Naive thymus-derived CD4-positive, alpha-beta T cell (primary cell): ENCODE data around the gene CD160. TPM values are rescaled to one million over a fixed set of nuclear protein-coding genes. Genes with fewer than 3 reads are reported as not detected.

Source experiments
- ATAC-seq: fragments of 150-1000 bp; cut with Tn5 transposase; 2 replicates; pipeline ENCODE4 v1.10.0; 2021; ENCODE audit warnings: mild to moderate bottlenecking, moderate library complexity
- CTCF ChIA-PET: fragments of 350-600 bp; sonication (Branson Sonifier 250); formaldehyde crosslinking; loops from one replicate; lab custom pipeline; 2021; ENCODE audit warnings: antibody characterized with exemption; lab: Charles Lee
- POLR2A ChIA-PET: fragments of 350-600 bp; sonication (Branson Sonifier 250); formaldehyde crosslinking; loops from one replicate; lab custom pipeline; 2021; ENCODE audit warnings: antibody characterized with exemption, inconsistent platforms; lab: Charles Lee
- DNase-seq, 9 donors: peaks; one replicate each; pipeline versions ENCODE4 v3.0.0 to v3.0.0-alpha.2; 2020 to 2022; ENCODE audit warnings: mixed read lengths in 1 of 9
- H3K27ac ChIP-seq: one replicate; pipeline ENCODE4 v1.7.0; 2013; ENCODE audit warnings: mild to moderate bottlenecking, low read depth, low read length, moderate library complexity
- H3K27me3 ChIP-seq, 2 donors: one replicate each; pipeline ENCODE4 v1.7.0; 2013; ENCODE audit warnings: low read length in 2 of 2, mild to moderate bottlenecking in 2 of 2, moderate library complexity in 2 of 2; ENCODE audit not compliant: control insufficient read depth in 2 of 2, insufficient read depth in 2 of 2
- H3K36me3 ChIP-seq, 3 experiments: 1 replicate in 2 of 3; 2 replicates in 1 of 3; pipeline ENCODE4 v1.7.0; 2013; ENCODE audit warnings: low read length in 3 of 3, mild to moderate bottlenecking in 3 of 3, moderate library complexity in 1 of 3; ENCODE audit not compliant: insufficient read depth in 3 of 3, control insufficient read depth in 2 of 3
- H3K4me1 ChIP-seq, 2 donors: one replicate each; pipeline ENCODE4 v1.7.0; 2013; ENCODE audit warnings: low read length in 2 of 2, mild to moderate bottlenecking in 2 of 2, moderate library complexity in 1 of 2; ENCODE audit not compliant: control insufficient read depth in 2 of 2, insufficient read depth in 2 of 2
- H3K4me3 ChIP-seq: 2 replicates; pipeline ENCODE4 v1.7.0; 2013; ENCODE audit warnings: mild to moderate bottlenecking, low read length
- H3K9me3 ChIP-seq, 3 experiments: 1 replicate in 2 of 3; 2 replicates in 1 of 3; pipeline ENCODE4 v1.7.0; 2013; ENCODE audit warnings: low read length in 3 of 3; ENCODE audit not compliant: control insufficient read depth in 2 of 3
- H3K27ac Mint-ChIP-seq, 9 donors: one replicate each; pipeline ENCODE4 v1.8.0; 2020 to 2022; ENCODE audit warnings: mixed read lengths in 9 of 9, mild to moderate bottlenecking in 8 of 9, moderate library complexity in 5 of 9, inconsistent platforms in 2 of 9
- H3K27me3 Mint-ChIP-seq, 5 donors: one replicate each; pipeline ENCODE4 v1.8.0; 2021 to 2022; ENCODE audit warnings: mixed read lengths in 5 of 5, mild to moderate bottlenecking in 1 of 5
- H3K36me3 Mint-ChIP-seq, 5 donors: one replicate each; pipeline ENCODE4 v1.8.0; 2020 to 2022; ENCODE audit warnings: mixed read lengths in 5 of 5, mild to moderate bottlenecking in 3 of 5, inconsistent platforms in 1 of 5
- H3K4me1 Mint-ChIP-seq, 7 donors: one replicate each; pipeline ENCODE4 v1.8.0; 2020 to 2022; ENCODE audit warnings: mixed read lengths in 7 of 7, mild to moderate bottlenecking in 3 of 7, inconsistent platforms in 1 of 7
- H3K4me3 Mint-ChIP-seq, 10 donors: one replicate each; pipeline ENCODE4 v1.8.0; 2020 to 2022; ENCODE audit warnings: mild to moderate bottlenecking in 10 of 10, mixed read lengths in 10 of 10, moderate library complexity in 6 of 10, inconsistent platforms in 2 of 10
- H3K9me3 Mint-ChIP-seq, 11 donors: one replicate each; pipeline ENCODE4 v1.8.0; 2020 to 2022; ENCODE audit warnings: mixed read lengths in 11 of 11, mild to moderate bottlenecking in 4 of 11, inconsistent platforms in 1 of 11, moderate library complexity in 1 of 11
- intact Hi-C, 2 donors: fragments of 100-400 bp; cut with micrococcal nuclease; formaldehyde crosslinking; loops; one replicate each; pipeline ENCODE4 v1.15.1; 2023
- polyA plus RNA-seq, 2 donors: library from polyadenylated mRNA; unstranded; fragments of 300-500 nt; fragmentation: Illumina TruSeq; gene quantifications; one replicate each; pipeline ENCODE4 v1.2.3, GENCODE V29; 2021
- total RNA-seq, 6 experiments: library from RNA in 5 of 6; stranded (reverse) in 5 of 6; gene quantifications; 1 replicate in 5 of 6; 2 replicates in 1 of 6; pipeline ENCODE4 v1.2.3 and lab custom pipeline; 2021 to 2026

The CD160 gene
- total and polyA plus RNA-seq, 7 experiments from 2014 or later: 0.15 to 12.0 (median 0.34) TPM; not detected in 2

GRCh38 chr1:145701306-145701862, 17.9 kb upstream of the CD160 start:
- Mint-ChIP-seq H3K9me3 (no peaks in the 10 kb centered on the region), H3K36me3 (no peaks in the 10 kb centered on the region), H3K4me1 (peaks cover 0 to 2% (median 0%) of the 10 kb centered on the region in 7 donors), H3K27me3 (peaks cover 0 to 44% (median 0%) of the 10 kb centered on the region in 5 donors), H3K4me3 (no peak overlapping the region), H3K27ac (no peak overlapping the region)
- ATAC-seq: no peak
- intact Hi-C loops: no loop called here
- Histone ChIP-seq H3K27me3 (no peaks in the 10 kb centered on the region), H3K4me3 (no peak overlapping the region), H3K27ac (no peak overlapping the region), H3K36me3 (no peaks in the 10 kb centered on the region), H3K4me1 (no peaks in the 10 kb centered on the region), H3K9me3 (no peaks in the 10 kb centered on the region)
- ChIA-PET CTCF (no interaction called here), POLR2A (no interaction called here)
- no peak for DNase-seq

- H3K4me1 Mint-ChIP-seq: no peaks in the 10 kb centered on the region
- H3K27ac Mint-ChIP-seq: no peak overlapping the region
- H3K27ac ChIP-seq: no peak overlapping the region
- ChIA-PET CTCF (no interaction called here), POLR2A (no interaction called here)
- no peak for DNase-seq
- H3K9me3 ChIP-seq: no peaks in the 10 kb centered on the region
- no peaks in the 10 kb centered on the region for H3K27me3 ChIP-seq
- intact Hi-C loops: no loop called here
- H3K4me3 ChIP-seq: no peak overlapping the region
- H3K27me3 Mint-ChIP-seq: peaks cover 0 to 40% (median 0%) of the 10 kb centered on the region in 5 donors
- H3K9me3 Mint-ChIP-seq: no peaks in the 10 kb centered on the region
- no peak overlapping the region for H3K4me3 Mint-ChIP-seq
- no peaks in the 10 kb centered on the region for H3K4me1 ChIP-seq
- no peaks in the 10 kb centered on the region for H3K36me3 Mint-ChIP-seq
- ATAC-seq: no peak
- no peaks in the 10 kb centered on the region for H3K36me3 ChIP-seq
Observed at GRCh38 chr1:145702052-145702451, 17.2 kb upstream of the CD160 start.

GRCh38 chr1:145702826-145703225, 16.5 kb upstream of the CD160 start:
- no peak for ATAC-seq
- CTCF ChIA-PET: no interaction called here

DNA sequence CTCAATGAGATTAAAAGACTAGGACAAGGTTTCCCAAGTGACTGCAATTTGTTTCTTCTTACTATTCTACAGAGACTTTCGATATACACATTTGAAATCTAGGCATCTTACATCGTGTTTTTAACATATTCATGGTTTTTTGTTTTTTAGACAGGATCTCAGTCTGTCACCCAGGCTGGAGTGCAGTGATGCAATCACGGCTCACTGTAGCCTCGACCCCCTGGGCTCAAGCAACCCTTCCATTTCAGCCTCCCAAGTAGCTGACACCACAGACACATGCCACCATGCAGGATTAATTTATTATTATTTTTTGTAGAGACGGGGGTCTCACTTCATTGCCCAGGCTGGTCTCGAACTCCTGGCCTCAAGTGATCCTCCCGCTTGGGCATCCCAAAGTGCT, 13.7 kb upstream of the CD160 start:
- Mint-ChIP-seq H3K27me3 (peaks cover 0 to 25% (median 0%) of the 10 kb centered on the region in 5 donors), H3K4me1 (peaks cover 0 to 5% (median 0%) of the 10 kb centered on the region in 7 donors), H3K36me3 (no peaks in the 10 kb centered on the region), H3K27ac (no peak overlapping the region), H3K4me3 (no peak overlapping the region), H3K9me3 (no peaks in the 10 kb centered on the region)
- POLR2A ChIA-PET: no interaction called here
- intact Hi-C loops: no loop called here
- ATAC-seq: no peak
- CTCF ChIA-PET: no interaction called here
- no peak overlapping the region for H3K4me3 ChIP-seq
- no peaks in the 10 kb centered on the region for H3K36me3 ChIP-seq
- no peak for DNase-seq
- H3K9me3 ChIP-seq: no peaks in the 10 kb centered on the region
- H3K27ac ChIP-seq: no peak overlapping the region
- no peaks in the 10 kb centered on the region for H3K4me1 ChIP-seq
- H3K27me3 ChIP-seq: no peaks in the 10 kb centered on the region

More at GRCh38 chr1:145702826-145703225, 16.5 kb upstream of the CD160 start:
- Mint-ChIP-seq H3K4me3 (no peak overlapping the region), H3K36me3 (no peaks in the 10 kb centered on the region), H3K27ac (no peak overlapping the region), H3K9me3 (no peaks in the 10 kb centered on the region), H3K4me1 (peaks cover 0 to under 1% (median 0%) of the 10 kb centered on the region in 7 donors), H3K27me3 (peaks cover 0 to 37% (median 0%) of the 10 kb centered on the region in 5 donors)
- DNase-seq: no peak
- intact Hi-C loops: no loop called here
- Histone ChIP-seq H3K27me3 (no peaks in the 10 kb centered on the region), H3K4me1 (no peaks in the 10 kb centered on the region), H3K9me3 (no peaks in the 10 kb centered on the region), H3K27ac (no peak overlapping the region), H3K36me3 (no peaks in the 10 kb centered on the region), H3K4me3 (no peak overlapping the region)
- POLR2A ChIA-PET: no interaction called here

GRCh38 chr1:145706086-145706664, 13.1 kb upstream of the CD160 start:
- Histone ChIP-seq H3K27me3 (no peaks in the 10 kb centered on the region), H3K36me3 (no peaks in the 10 kb centered on the region), H3K27ac (no peak overlapping the region), H3K4me1 (no peaks in the 10 kb centered on the region), H3K9me3 (no peaks in the 10 kb centered on the region), H3K4me3 (no peak overlapping the region)
- no peaks in the 10 kb centered on the region for H3K36me3 Mint-ChIP-seq
- CTCF ChIA-PET: no interaction called here
- H3K4me1 Mint-ChIP-seq: peaks cover 0 to 5% (median 0%) of the 10 kb centered on the region in 7 donors
- intact Hi-C loops: no loop called here
- no peak for DNase-seq
- no peak overlapping the region for H3K27ac Mint-ChIP-seq
- no peak overlapping the region for H3K4me3 Mint-ChIP-seq
- ATAC-seq: no peak
- no peaks in the 10 kb centered on the region for H3K9me3 Mint-ChIP-seq
- POLR2A ChIA-PET: no interaction called here
- H3K27me3 Mint-ChIP-seq: peaks cover 0 to 25% (median 0%) of the 10 kb centered on the region in 5 donors

DNA sequence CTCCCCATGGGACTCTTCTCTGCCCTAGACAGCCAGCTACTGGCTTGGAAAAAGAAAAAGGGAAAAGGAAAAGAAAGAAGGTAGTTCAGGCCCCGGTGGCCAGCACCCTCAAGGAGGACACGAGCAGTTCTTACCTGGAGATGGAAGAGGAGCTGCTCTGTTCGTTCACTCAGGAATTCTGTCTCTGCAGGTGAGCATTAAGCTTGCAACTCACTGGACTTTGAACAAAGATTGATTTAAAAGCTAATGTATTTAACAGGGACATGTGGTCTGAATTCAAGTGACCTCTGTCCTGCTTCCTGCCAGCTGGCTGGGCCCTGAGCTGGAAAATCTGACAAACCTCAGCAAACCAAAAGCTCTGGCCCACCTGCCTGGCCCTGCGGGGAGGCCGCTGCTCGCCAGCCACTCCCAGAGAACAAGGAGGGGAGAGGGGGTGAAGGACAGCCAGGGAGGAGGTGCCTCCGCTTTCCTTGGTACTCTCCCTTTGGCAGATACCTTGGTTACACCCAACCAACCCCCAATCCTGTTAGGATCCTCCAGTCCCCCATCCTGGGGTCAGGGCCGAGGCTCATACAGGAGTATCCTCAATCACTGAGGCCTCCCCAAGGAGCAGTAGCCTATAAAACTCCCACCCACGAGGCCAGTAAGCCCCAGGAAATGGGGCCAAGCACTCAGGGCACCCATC, 12.0 kb upstream of the CD160 start, which contains the start of gene PDZK1:
PDZK1 (minus strand) TSS at position 186 of the 685 bp plus-strand sequence. CDS start 19,347 bp downstream, outside the sequence.
- Histone ChIP-seq H3K4me3 (no peak within 1 kb of the TSS), H3K27me3 (no peaks in the 10 kb centered on the region), H3K36me3 (no peaks in the 10 kb centered on the region), H3K9me3 (no peaks in the 10 kb centered on the region), H3K4me1 (no peaks in the 10 kb centered on the region), H3K27ac (no peak within 1 kb of the TSS)
- H3K27me3 Mint-ChIP-seq: peaks cover 0 to 20% (median 0%) of the 10 kb centered on the region in 5 donors
- POLR2A ChIA-PET: no interaction called here
- ATAC-seq (no peak), DNase-seq (no peak)
- no peak within 1 kb of the TSS for H3K27ac Mint-ChIP-seq
- CTCF ChIA-PET: no interaction called here
- intact Hi-C loops: no loop called here
- no peaks in the 10 kb centered on the region for H3K9me3 Mint-ChIP-seq
- peaks cover 0 to 5% (median 0%) of the 10 kb centered on the region in 7 donors for H3K4me1 Mint-ChIP-seq
- no peaks in the 10 kb centered on the region for H3K36me3 Mint-ChIP-seq
- H3K4me3 Mint-ChIP-seq: no peak within 1 kb of the TSS
